GM21737 (cell line): ENCODE data around the gene ZSCAN32.

ENCODE experiments used
- ATAC-seq: cut with Tn5 transposase; IDR thresholded peaks from one replicate; pipeline ENCODE4 v1.9.1; 2021; ENCODE audit warnings: mild to moderate bottlenecking, moderate library complexity; ENCODE audit not compliant: unreplicated experiment

Gene ZSCAN32

DNA sequence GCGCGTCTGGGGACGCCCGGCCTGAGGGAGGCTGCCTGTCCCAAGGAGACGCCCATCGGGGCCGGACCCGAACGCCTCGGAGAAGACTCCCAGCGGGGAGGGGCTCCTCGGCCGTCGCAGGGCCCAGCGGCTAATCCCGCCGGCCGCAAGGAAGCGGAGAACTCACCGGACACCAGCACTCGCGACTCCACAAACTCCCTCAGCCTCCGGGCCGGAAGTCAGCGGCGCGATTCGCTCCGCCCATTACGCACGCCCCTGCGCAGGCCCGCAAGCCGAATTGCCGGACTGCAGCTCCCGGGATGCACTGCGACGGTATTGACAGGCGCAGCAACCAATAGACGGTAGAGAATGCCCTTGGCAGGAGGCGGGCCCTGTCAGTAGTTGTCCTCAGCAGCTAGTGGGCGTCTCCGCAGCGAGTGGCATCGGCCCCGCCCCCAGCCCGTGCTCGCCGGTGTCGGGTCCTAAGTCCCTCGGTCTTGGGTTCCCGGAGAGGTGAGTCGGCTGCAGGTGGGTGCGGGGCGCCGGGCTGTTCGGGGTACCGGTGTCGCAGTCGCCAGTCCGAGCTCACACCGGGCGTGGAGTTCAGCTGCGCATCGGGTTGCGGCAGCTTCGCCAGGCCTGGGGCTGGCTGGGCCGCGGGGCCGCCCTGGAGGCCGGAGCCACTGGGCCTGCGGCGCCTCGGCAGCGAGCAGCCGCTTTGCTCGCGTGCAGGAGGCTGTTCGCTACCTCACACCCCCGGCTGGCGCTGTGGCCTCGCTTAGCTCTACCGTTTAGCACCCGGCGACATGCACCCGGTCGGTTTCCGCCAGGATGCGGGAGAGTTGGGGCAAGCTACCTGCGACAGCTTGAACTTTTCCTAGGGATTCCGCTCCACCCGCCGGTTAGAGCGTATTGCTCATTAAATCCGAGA lies at the start of gene ZSCAN32, which contains the start of gene ZNF174:
Gene ZSCAN32 (minus strand): TSS at position 226 of the 910 bp plus-strand sequence. CDS start 3,447 bp downstream, outside the sequence.
Gene ZNF174 (plus strand): TSS at position 437 of the 910 bp plus-strand sequence. CDS start 790 bp downstream, outside the sequence.
- ATAC-seq = peak; percentile 97

DNA sequence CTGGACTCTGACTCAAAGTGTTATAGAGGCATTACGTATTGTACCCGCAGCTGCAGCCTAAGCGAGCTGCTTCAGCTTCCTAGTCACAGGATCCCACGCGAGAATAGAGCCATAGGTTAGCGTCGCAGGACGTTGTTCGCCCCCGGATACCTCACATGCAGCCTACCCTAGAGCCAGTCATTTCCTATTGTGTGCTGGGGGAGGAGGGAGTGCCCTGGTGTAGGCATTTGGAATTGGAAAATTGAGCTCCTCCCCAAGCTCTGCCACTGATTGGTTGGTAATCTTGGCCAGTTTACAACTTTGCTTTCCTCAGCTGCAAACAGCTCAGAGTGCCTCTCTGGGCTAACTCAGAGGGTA lies 43.2 kb upstream of the ZSCAN32 start:
- peak; percentile 2 for ATAC-seq

DNA sequence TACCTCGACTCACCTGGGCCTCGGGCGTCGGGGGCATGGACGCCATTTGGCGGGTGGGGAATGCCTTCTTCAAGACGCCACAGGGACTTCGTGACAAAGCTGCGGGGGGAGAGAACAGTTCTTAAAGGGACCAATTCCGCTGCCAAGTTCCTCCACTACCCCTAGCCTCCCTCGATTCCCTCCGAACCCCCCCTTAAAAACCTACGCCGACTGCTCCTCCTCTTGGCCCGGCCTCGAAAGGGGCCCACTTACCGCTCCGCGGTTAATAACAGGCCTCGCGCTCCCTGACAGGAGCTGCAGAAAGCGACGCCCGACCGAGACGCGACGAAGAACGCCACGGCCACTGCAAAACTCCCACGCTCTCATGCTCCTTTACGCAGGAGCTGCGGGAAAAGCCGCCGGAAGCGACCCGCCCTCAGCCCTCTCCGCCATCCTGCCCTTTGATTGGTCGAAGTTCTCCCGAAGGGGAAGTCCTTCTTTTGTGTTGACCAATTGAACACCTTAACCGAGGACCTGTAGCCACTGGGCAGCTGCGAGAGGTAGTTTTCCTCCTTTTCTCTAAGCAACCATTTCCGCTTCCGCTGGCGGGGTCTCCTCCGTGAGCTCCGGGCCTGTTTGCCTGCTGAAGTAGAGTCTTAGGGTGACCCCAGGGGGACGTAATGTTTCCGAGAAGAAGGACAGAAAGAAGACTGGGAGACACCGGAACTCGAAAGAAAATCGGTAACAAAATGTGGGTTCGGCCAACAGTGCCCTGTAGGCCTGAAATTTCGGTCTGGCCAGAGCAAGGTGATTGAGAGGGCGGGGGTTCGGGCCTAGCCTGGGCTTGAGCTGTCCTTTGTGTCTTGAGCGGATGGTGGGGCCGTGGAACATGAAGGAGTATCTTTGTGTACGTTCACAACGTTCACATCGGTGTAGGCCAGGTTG lies 42.6 kb upstream of the ZSCAN32 start, which contains the start of the genes NAA60 and ZNF597:
Gene NAA60 (plus strand): TSS at position 573 of the 924 bp plus-strand sequence. CDS start 32,548 bp downstream, outside the sequence.
Gene ZNF597 (minus strand): TSS at position 397 of the 924 bp plus-strand sequence. CDS start 351 bp downstream, at position 46.
- peak; percentile 94 for ATAC-seq

DNA sequence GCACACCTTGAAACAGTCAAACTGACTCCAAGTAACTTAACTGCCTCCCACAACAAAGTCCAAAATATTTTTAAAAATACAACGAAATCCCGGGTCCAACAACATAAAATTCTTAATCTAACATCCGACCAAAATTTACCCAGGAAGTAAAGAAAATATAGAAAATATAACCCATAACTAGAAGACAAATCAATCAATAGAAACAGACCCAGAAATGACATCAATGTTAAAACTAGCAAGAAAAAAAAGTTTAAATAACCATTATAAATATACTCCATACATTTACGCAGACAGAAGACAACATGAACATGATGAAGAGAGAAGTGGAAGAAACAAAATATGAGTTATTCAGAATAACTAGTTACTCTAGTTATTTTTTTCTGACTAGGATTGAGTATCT lies 38.8 kb upstream of the ZSCAN32 start:
- ATAC-seq = no peak

DNA sequence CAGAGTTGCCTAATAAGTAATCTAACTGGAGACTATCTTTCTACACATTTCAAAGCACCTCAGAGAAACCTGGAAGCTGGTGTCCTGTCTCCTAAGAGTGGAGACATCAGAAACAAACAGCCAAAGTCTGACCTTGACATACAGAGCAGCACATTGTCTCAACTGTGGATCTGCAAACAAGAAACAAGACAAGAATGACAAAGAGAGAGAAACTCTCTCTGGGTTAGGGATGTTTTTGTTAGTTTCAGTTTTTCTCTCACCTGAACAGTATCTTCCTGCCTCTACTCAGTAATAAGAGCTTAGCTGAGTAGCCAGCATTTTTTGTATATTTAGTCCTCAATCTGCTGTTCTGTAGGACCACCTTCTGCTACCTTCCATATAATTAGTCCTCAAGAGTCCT lies 33.6 kb upstream of the ZSCAN32 start:
- ATAC-seq = no peak

DNA sequence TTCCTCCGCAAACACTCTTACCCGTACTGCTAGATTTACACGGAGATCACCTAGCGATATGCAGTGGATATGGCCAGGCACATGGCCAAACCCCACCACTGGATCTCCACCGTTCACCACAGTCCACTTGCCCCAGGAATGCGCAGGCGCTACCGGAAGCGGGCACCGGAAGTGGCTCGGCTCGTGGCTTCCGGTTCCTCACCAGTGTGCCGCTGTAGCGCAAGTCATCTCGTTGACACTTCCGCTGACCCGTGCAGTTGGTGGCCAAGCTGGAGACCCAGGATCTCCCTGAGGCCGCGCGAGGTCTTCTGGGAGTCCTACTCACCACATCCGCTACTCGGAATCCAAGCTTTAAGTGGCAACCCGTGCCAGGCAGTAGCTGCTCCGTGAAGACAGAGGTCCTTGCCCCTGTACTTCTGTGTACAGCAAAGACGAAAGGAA lies 31.0 kb upstream of the ZSCAN32 start:
- no peak for ATAC-seq

DNA sequence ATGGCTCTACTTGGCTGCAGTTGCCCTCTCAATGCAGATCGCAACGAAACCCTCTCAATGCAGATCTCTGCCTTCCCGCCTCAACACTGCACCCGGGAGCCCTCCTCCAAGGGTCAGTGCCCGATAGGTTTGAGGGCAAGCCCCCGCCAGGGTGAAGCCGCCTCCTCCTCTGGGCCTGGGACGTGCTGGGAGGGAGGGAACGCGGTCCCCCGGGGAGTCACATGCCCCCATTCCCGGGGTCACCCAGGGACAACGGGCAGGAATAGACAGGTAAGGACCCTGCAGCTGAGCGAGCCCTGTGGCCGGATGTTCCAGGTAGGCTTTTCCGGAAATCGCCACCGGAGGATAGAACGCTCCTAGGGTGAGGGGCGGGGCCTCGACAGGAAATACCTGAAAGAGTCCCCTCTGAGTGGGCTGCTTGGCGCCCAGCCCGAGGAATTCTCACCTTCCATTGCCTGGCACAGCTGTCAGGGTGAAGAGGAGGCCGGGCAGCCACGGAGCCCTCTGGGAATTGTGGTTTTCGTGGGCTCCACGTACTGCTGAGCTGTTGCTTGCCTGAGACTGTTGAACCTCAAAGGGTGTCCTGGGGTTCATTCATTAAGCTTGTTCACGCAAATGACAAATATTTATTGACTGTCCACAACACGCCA lies 13.1 kb upstream of the ZSCAN32 start:
- ATAC-seq = no peak

DNA sequence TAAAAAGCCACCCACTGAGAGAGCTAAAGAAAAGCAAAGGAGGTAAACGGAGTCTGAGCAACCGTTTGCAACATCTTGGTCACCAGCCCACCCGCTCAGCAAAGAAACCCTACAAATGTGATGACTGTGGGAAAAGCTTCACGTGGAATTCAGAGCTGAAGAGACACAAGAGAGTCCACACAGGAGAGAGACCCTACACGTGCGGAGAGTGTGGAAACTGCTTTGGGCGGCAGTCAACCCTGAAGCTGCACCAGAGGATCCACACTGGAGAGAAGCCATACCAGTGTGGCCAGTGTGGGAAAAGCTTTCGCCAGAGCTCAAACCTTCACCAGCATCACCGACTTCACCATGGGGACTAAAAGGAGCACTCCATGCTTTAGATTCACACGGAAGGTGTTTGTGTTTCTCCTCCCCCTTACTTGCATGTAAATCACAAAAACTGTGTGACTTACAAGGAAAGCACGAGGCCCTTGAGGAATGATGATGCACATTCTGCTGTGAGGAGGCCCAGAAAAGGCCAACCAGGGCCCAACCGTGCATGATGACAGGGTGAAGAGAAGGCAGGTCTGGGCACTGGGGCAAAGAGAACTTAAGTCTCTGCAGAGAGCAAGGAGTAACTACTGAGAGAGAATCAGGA lies 7.9 kb upstream of the ZSCAN32 start:
- no peak for ATAC-seq

DNA sequence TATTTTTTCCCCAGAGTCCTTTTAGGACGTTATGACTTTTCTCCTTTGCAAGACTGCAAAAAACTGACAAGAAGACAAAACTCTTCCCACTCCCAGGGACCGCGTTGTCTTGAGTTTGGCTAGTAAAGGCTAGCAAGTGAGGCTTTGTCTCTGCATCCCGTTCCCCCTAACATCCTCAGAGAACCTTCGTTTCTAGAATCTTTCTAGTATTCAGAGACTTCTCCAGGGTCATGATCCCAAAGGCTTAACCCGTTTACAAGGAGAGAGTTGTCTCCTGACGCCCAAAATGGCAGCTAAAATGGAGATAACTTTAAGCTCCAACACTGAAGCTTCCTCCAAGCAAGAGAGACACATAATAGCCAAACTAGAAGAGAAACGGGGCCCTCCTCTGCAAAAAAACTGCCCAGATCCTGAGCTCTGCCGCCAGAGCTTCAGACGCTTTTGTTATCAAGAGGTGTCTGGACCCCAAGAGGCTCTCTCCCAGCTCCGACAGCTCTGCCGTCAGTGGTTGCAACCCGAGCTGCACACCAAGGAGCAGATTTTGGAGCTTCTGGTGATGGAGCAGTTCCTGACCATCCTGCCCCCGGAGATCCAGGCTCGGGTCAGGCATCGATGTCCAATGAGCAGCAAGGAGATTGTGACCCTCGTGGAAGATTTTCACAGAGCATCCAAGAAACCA lies 1.1 kb upstream of the ZSCAN32 start:
- no peak for ATAC-seq

DNA sequence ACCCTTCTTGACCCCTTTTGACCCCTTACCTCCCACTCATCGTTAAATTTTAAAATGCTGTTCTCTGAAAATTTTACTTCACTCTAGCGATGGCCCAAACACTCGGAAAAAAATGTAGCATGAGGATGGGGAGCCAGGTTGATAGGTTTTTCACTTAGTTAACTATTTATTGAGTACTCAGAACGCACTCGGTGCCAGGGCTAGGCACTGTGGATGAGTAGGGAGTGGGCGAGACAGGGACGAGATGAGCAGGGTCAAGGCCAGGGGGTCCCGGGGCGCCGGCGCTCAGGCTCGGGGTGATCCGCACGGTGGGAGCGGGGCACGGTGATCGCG lies 392 bp downstream of the ZSCAN32 start:
- ATAC-seq = peak; percentile 33

DNA sequence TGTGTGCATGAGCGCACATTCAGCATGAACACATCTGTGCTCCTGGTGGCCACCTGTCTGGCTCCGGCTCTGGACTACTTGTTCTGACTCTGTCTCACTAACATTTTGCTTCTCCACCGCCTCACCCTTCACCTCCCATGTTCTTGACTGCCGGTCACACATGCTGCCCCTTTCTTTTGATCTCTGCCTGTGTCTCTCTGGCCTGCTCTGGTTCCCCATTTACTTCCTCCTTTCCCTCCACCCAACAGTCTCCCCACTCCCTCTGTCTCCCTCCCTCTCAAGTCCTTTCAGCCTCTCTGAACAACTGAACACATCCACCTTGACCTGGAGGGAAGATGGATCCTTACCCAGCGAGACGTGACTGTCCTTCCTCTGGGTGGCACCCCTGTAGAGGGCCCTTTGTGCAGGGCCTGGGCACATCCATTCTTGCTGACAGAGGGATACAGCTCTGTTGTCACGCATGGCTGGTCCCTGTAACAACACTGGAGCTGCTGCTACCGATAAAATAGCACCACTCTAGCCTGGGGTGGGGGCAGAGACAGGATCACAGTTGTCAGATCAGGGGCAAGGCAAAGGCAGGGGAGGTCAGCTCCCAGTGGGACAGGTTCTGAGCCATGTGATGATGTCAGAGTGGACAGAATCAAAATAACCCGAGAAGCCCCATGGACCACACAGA lies 11.0 kb downstream of the ZSCAN32 start:
- no peak for ATAC-seq

DNA sequence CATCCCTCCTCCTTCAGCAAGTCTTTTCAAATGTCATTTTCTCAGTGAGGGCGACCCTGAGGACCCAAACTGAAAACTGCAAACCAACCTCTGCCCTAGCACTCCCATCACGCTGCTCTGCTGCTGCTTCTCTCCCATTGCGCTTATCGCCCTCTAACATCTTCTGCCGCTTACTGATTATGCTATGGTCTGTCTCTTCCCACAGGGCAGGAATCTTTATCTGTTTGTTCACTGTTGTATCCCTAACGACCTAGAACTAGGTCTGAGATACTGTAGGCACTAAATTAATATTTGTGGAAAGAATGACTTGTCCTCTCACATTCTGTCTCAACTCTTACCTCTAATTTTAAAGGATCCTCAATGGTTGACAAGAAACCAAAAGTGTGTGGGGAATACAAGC lies 12.5 kb downstream of the ZSCAN32 start:
- ATAC-seq = no peak

DNA sequence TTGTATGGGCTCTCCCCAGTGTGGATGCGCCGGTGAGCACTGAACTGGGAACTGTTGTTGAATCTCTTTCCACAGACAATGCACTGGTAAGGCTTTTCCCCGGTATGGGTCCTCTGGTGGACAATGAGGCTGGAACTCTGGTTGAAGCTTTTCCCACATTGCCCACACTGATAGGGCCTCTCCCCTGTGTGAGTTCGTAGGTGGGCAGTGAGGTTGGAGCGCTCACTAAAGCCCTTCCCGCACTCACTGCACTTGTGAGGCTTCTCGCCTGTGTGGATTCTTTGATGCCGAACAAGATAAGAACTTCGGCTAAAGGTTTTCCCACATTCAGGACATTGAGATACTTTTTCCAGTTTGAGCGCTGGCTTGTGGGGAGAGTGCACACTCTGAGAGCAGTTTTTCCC lies 17.8 kb downstream of the ZSCAN32 start:
- ATAC-seq = no peak

DNA sequence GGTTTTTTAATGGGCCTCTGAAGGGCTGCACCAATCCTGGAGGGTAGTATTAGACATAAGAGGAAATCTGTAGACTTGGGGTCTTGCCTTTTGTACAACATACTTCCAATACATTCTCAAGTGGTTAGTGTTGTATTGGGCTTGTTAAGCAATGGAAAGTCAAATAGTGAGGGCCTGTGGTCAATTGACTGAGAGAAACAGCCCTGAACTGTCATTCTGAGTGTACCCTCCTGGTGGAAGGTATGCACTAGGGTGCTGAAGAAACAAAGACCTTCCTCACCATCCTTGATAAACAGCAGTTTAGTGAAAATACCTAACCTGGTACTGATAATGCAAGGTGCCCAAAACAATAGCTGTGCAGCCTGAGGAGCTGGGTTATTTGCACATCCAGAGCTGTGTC lies 22.9 kb downstream of the ZSCAN32 start:
- ATAC-seq = no peak

DNA sequence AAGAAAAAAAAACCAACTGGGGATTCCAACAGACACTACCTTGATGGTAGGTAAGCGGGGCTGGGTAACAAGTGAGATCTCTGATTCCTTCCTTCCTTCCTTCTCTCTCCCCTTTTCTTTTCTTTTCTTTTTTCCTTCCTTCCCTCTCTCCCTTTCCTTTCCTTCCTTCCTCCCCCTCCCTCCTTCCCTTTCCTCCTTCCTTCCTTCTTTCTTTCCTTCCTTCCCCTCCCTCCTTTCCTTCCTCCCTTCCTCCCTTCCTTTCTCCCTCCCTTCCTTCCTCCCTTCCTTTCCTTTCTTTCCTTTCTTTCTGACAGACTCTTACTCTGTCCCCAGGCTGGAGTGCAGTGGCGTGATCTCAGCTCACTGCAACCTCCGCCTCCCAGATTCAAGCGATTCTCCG lies 25.1 kb downstream of the ZSCAN32 start:
- ATAC-seq = no peak

DNA sequence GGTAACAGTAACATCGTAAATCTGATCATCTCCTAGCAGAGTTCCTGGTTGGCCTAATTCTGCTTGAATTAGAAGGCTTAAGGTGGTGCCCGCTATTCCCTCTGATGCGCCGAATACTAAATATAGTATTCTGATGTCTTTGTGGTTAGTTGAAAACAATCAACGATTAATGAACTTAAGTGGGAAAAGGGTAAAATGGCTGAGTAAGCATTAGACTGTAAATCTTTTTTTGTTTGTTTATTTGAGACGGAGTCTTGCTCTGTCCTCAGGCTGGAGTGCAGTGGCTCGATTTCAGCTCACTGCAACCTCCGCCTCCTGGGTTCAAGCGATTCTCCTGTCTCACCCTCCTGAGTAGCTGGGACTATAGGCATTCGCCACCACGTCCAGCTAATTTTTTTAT lies 31.7 kb downstream of the ZSCAN32 start:
- no peak for ATAC-seq

DNA sequence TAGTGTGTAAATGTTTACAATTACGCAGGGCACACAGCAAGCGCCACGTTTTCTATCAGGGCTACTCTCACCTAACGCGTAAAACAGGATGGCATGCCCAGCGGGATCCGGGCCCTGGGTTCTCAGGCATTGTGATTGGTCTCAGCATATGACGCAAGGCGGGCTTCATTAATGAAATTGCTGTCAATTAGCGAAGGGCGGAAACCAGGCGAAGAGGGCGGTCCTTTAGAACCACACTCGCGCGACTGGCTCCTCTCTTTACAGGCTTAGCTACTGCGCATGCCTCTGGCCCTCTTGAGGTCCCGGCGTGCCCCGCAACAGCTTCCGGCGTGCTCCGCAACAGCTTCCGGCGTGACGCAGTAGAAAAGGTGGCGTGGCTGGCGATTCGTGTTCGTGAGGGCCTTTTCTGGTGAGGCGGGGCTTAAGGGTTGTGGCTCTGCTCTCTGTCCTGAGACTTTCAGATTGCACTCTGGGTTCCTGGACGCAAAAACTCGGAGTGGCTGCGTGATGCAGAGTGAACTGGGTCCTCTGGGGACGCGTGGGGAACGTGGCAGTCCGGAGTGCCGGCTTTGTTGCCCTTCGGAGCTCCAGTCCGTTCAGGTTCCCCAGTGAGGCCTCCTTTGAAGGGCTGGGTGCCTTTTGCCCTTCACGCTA lies 35.9 kb downstream of the ZSCAN32 start:
- peak; percentile 82 for ATAC-seq

DNA sequence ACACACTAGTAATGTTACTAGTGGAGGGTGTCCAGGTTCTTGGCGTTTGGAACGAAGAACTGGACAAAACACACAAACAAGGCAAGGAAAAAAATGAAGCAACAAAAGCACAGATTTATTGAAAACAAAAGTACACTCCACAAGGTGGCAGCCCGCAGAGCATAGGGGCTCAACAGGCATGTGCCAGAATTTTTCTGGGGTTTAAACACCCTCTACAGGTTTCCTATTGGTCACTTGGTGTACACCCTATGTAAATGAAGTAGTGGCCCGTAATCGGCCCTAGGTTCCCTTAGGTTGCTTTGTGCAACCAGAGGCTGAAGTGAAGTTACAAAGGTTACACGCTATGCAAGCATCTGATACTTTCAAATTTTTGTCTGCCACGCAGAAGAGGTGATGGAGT lies 37.0 kb downstream of the ZSCAN32 start:
- ATAC-seq = no peak

DNA sequence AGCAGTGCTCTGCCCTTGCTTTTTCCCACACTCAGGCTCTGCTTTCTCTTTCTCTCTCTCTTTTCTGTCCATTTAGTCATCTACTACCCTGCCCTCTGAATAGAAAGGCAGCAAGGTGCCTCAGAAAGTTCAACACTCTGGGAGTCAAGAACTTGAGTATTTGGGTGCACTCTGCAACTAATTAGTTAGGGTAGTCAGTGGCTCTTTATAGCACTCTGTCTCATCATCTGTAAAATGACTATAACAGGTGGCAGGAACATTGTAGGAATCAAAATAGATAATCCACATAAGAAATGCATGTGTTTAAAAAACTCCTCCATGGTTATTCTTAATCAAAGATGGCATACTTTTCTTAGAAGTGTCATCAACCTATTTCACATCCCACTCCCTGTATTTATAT lies 37.9 kb downstream of the ZSCAN32 start:
- ATAC-seq = no peak
